SK-N-SH treated with all-trans-retinoic acid at 6 μM for 48 hours (cell line): ENCODE data around the gene CTIF.

ENCODE experiments used
- ARNTL ChIP-seq: fragments of 450-650 bp; formaldehyde crosslinking; IDR thresholded peaks from 2 replicates; pipeline ENCODE4 v1.5.0; 2020; ENCODE audit warnings: low read depth, mild to moderate bottlenecking, moderate library complexity, borderline replicate concordance
- CSDC2 ChIP-seq: fragments of 250-450 bp; sonication (Bioruptor Pico); IDR thresholded peaks from 2 replicates; pipeline ENCODE4 v1.5.0; 2020; ENCODE audit warnings: mild to moderate bottlenecking, moderate library complexity
- CSRNP3 ChIP-seq: fragments of 250-450 bp; sonication (Bioruptor Pico); IDR thresholded peaks from 2 replicates; pipeline ENCODE4 v1.5.1; 2021; ENCODE audit warnings: mild to moderate bottlenecking, moderate library complexity
- RARB ChIP-seq: fragments of 250-450 bp; sonication (Bioruptor Pico); IDR thresholded peaks from 2 replicates; pipeline ENCODE4 v1.8.0; 2021; ENCODE audit warnings: mild to moderate bottlenecking, moderate library complexity
- SNAI2 ChIP-seq: fragments of 250-450 bp; sonication (Bioruptor Pico); IDR thresholded peaks from 2 replicates; pipeline ENCODE4 v1.5.0; 2020; ENCODE audit warnings: mild to moderate bottlenecking, moderate library complexity
- TOX ChIP-seq: fragments of 250-450 bp; sonication (Bioruptor Pico); IDR thresholded peaks from 2 replicates; pipeline ENCODE4 v1.8.0; 2021; ENCODE audit warnings: mild to moderate bottlenecking, moderate library complexity, borderline replicate concordance
- ZC3H10 ChIP-seq: fragments of 250-450 bp; sonication (Bioruptor Pico); IDR thresholded peaks from 2 replicates; pipeline ENCODE4 v1.5.1; 2021; ENCODE audit warnings: mild to moderate bottlenecking, moderate library complexity
- ZFP3 ChIP-seq: fragments of 250-450 bp; sonication (Bioruptor Pico); IDR thresholded peaks from 2 replicates; pipeline ENCODE4 v1.5.0; 2020; ENCODE audit warnings: mild to moderate bottlenecking, moderate library complexity
- ZNF565 ChIP-seq: fragments of 450-650 bp; formaldehyde crosslinking; conservative IDR thresholded peaks from 2 replicates; pipeline ENCODE4 v1.5.0; 2020; ENCODE audit warnings: low read depth, mild to moderate bottlenecking, moderate library complexity
- ZNF70 ChIP-seq: fragments of 450-650 bp; formaldehyde crosslinking; IDR thresholded peaks from 2 replicates; pipeline ENCODE4 v1.5.0; 2020; ENCODE audit warnings: mild to moderate bottlenecking, moderate library complexity
- TF ChIP-seq, protein P1 (sequence below): fragments of 250-450 bp; sonication (Bioruptor Pico); IDR thresholded peaks from 2 replicates; pipeline ENCODE4 v1.8.0; 2020; ENCODE audit warnings: mild to moderate bottlenecking, moderate library complexity, borderline replicate concordance

- no peak for TF ChIP-seq RARB (CRISPR knock-in tag)
- no peak for TF ChIP-seq ZC3H10 (CRISPR knock-in tag)
- TF ChIP-seq TOX (CRISPR knock-in tag), result no peak
- TF ChIP-seq ARNTL (CRISPR knock-in tag), result no peak
- no peak for TF ChIP-seq CSRNP3 (CRISPR knock-in tag)
- TF ChIP-seq ZFP3 (CRISPR knock-in tag), result no peak
- TF ChIP-seq CSDC2, result no peak
- no peak for TF ChIP-seq SNAI2 (CRISPR knock-in tag)
- TF ChIP-seq, protein P1, sequence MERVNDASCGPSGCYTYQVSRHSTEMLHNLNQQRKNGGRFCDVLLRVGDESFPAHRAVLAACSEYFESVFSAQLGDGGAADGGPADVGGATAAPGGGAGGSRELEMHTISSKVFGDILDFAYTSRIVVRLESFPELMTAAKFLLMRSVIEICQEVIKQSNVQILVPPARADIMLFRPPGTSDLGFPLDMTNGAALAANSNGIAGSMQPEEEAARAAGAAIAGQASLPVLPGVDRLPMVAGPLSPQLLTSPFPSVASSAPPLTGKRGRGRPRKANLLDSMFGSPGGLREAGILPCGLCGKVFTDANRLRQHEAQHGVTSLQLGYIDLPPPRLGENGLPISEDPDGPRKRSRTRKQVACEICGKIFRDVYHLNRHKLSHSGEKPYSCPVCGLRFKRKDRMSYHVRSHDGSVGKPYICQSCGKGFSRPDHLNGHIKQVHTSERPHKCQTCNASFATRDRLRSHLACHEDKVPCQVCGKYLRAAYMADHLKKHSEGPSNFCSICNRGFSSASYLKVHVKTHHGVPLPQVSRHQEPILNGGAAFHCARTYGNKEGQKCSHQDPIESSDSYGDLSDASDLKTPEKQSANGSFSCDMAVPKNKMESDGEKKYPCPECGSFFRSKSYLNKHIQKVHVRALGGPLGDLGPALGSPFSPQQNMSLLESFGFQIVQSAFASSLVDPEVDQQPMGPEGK (CRISPR knock-in tag), result no peak
- TF ChIP-seq ZNF565 (CRISPR knock-in tag), result no peak
- no peak for TF ChIP-seq ZNF70 (CRISPR knock-in tag)
Observed at GRCh38 chr18:48656582-48656981, 117.8 kb downstream of the CTIF start.
